Mammary epithelial cell (primary cell): ENCODE results near the gene TCEAL9.

Experiments used
- EZH2 ChIP-seq: IDR thresholded peaks from 2 replicates; pipeline ENCODE4 v1.6.1; 2012; ENCODE audit warnings: low read length, inconsistent platforms, borderline replicate concordance
- TF ChIP-seq, protein P1 (sequence below), 2 donors: IDR thresholded peaks in 1 of 2; conservative IDR thresholded peaks in 1 of 2; 2 replicates each; pipeline ENCODE4 v1.5.1; 2011 to 2012; ENCODE audit warnings: inconsistent platforms in 2 of 2, low read length in 2 of 2, mild to moderate bottlenecking in 2 of 2, control low read depth in 1 of 2, low read depth in 1 of 2; ENCODE audit not compliant: insufficient read depth in 1 of 2; ENCODE audit errors: extremely low read depth in 1 of 2

DNA sequence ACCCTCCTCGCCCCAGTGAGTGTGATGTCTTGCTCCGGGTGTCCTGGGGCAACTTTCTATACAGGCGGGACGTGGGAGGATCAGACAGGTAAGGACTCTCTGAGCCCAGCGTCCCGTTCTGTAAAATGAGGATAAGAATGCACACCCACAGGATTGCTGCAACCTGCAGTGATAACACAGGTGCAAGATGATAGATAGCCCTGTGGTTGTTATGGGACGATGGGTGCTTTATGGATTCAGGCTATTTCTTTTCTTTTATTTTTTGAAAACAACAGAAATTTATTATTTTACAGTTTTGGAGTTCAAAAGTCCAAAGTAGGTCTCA is 48.7 kb downstream of the TCEAL9 start:
- TF ChIP-seq, protein P1, sequence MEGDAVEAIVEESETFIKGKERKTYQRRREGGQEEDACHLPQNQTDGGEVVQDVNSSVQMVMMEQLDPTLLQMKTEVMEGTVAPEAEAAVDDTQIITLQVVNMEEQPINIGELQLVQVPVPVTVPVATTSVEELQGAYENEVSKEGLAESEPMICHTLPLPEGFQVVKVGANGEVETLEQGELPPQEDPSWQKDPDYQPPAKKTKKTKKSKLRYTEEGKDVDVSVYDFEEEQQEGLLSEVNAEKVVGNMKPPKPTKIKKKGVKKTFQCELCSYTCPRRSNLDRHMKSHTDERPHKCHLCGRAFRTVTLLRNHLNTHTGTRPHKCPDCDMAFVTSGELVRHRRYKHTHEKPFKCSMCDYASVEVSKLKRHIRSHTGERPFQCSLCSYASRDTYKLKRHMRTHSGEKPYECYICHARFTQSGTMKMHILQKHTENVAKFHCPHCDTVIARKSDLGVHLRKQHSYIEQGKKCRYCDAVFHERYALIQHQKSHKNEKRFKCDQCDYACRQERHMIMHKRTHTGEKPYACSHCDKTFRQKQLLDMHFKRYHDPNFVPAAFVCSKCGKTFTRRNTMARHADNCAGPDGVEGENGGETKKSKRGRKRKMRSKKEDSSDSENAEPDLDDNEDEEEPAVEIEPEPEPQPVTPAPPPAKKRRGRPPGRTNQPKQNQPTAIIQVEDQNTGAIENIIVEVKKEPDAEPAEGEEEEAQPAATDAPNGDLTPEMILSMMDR (conservative IDR thresholded peaks at IDR 0.05 in 1 of 2, IDR thresholded peaks at IDR 0.05 in 1 of 2; ENCODE audit: extremely low read depth in 1 of 2, insufficient read depth in 1 of 2, low read depth in 1 of 2, low read length in 2 of 2), result no peak
- no peak for TF ChIP-seq EZH2
